Measurements from ENCODE around the gene TMEM235.

The TMEM235 gene

DNA sequence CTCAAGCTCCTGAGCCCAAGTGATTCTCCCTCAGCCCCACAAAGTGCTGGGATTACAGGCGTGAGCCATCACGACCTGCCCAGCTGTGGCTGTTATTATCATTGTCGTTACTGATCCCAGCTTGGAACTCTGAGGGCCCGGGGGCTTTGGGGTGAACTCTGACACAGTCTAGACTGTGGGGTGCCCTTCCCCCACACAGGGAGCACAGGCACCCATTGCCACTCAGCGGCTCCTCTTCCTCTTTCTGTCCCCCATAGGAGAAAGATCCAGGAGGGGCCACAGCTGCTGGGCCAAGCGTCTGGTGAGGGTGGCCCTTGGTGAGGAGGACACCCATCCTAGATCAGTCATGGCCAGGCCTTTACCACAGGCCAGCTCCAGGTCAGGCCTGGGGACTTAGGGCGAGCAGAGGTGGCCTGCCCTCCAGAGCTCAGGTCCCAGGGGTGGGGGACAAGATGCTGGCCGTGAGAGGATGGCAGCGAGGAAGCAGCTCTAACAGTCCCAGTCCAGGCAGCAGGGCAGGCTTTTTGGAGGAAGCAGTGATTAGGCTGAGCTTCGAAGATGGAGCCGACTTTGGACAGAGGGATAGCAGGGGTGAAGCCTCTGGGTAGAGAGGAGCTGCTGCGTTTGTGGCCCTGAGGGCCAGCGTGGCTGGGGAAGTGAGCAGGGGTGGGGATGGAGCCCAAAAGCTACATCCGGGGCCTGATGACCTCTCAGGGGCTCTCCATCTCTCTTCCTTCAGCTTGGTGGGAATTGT, 24.7 kb downstream of the TMEM235 start:
- DNase-seq = no peak

DNA sequence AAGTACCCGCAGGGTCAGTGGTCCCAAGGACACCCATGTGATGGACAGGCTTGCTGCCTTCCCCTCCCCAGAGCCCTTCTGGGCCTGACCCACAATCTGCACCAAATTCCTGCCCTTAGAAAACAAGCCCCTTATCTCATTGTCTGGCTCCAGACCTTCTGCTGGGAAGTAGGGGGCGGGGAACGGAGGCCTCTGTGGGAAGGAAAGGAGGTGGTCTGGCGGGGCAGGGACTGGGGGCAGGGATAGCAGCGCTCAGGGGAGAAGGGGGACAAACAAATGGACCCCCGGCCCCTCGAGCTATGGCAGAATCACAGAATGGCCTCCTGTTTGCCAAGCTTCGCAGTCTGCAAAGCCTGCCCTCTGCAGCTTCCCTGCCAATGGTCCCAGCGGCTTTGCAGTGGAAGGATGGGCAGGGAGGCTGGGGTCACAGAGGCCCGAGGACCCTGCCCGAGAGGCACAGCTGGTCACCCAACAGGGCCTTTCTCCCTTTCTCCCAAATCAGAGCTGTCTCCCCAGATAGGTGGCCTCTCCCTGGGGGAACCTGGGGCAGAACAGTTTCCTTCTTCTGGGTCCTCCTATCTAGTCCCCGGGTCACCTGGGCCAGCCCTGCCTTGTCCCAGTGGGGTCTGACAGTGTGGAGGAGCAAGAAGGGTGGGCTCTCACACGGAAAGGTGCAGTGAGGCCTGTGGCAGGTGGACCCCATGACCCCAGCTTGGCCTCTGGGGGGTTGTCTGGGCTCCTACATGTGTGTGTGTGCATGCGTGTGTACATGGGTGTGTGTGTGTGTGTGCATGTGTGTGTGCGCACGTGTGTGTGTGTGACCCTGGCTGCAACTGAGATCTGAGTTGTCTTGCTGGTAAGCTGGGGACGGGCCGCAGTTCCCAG, 25.5 kb downstream of the TMEM235 start:
- no peak for DNase-seq

GRCh38 chr17:78257810-78258322, 26.4 kb downstream of the TMEM235 start:
- DNase-seq = peak; percentile 44

DNA sequence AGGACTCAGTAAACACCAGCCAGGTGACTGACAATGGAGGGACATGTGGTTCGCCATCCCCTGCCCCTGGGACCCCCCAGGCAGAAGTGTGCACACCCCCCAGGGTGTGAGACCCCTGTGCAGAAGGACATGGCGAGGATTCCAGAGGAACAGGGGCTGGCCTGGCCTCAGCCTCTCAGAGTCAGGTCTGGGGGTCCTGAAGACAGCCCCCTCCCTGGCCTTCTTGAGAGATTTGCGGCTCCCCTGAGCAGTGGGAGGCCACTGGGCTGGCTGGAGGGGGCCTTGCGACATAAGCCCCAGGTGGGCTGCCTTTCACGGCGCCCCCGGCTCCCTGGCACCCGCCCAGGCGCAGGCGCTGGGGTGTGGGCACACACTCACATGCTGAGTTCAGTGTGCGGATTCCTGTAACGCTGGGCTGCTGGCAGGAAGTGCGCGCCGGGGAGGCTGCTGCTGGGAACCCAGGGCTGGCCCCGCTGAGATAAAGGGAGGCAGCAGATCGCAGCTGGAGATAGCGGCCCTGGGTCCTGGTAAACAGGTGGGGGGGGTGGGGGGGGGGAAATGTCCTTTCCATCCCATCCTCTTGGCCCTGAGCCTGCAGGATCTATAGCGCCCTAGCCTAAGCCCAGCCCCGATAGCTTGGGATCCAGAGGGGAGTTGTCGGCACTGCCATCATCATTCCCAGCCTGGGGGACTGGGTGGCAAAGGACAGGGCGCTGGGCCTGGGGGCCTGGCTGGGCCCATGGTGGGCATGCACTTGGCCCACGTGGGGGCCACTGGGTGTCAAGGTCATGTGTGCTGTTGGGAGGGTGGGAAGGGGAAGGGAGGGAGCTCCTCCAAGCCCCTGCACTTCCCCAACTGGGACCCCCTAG, 27.1 kb downstream of the TMEM235 start:
- peak; percentile 80 for DNase-seq

- no peak for DNase-seq
Measured at GRCh38 chr17:78259192-78259554, 27.7 kb downstream of the TMEM235 start.

DNA sequence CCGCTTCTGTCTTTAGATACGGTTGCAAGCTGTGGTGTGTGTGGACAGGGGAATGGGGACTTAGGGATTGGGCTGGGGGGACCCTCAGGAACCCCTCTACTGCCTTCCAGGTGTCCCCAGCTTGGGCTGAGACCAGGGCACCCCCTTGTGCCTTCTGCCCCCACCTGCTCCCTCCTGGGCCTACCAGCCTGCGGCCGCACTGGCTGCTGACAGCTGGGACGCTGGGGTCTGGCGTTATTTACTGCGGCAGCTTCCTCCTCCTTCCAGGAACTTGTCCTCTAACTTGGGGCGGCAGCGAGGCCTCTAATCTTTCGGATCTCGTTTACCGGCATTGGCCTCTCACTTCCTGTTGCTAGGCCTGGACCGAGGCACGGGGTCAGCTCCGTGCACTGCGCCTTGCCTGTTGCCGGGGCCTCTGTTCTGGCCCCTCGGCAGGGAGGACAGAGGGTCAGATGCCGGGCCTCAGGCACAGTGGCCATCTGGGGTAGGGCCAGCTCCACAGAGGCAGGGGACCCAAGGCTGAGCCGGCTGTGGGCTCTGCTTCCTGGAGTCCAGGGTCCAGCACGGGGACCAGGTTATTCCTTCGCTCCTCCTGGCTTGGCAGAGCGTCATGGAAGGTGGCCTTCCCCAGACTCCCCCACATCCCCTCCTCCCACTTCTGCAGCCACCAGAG, 31.8 kb downstream of the TMEM235 start:
- peak; percentile 35 for DNase-seq

GRCh38 chr17:78263736-78264340, 32.4 kb downstream of the TMEM235 start:
- no peak for DNase-seq

DNA sequence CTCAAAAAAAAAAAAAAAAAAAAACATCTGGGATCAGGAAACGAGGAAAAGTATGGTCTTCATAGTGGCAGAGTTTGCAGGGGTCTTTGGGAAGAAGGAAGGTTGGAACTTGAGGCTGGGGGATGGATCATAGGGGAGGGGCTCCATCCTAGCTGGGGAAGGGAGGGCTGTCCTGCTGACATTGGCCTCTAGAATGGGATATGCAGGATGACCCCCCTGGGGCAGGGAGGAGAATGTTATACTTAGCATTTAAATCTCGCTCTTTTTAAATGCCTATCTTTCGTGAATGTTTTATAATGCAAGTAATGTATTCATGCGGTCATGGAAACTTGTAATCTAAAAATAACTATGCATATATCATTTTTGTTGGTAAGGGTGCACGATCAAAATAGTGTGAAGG, 33.2 kb downstream of the TMEM235 start:
- DNase-seq = no peak

GRCh38 chr17:78265121-78265520, 33.7 kb downstream of the TMEM235 start:
- DNase-seq = no peak

- no peak for DNase-seq
Measured at GRCh38 chr17:78266231-78266631, 34.8 kb downstream of the TMEM235 start.

DNA sequence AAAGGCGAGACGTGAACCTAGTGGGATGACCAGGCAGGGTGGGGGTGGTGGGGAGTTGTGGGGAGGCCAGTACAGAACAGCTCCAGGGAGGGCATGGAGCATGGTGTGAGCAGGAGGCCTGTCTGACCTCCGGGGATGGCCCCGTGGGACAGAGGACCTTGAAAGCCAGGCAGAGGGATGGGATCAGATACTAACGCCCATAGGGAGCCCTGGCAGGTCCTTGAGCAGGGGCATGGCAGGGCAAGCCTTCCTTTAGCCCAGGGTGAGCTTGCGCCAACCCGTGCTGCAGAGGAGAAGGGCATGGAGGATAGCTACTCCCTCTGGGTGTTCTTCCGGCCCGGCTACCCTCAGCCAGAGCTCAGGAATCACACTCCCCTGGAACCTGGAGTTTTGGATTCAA, 35.3 kb downstream of the TMEM235 start:
- DNase-seq = no peak

DNA sequence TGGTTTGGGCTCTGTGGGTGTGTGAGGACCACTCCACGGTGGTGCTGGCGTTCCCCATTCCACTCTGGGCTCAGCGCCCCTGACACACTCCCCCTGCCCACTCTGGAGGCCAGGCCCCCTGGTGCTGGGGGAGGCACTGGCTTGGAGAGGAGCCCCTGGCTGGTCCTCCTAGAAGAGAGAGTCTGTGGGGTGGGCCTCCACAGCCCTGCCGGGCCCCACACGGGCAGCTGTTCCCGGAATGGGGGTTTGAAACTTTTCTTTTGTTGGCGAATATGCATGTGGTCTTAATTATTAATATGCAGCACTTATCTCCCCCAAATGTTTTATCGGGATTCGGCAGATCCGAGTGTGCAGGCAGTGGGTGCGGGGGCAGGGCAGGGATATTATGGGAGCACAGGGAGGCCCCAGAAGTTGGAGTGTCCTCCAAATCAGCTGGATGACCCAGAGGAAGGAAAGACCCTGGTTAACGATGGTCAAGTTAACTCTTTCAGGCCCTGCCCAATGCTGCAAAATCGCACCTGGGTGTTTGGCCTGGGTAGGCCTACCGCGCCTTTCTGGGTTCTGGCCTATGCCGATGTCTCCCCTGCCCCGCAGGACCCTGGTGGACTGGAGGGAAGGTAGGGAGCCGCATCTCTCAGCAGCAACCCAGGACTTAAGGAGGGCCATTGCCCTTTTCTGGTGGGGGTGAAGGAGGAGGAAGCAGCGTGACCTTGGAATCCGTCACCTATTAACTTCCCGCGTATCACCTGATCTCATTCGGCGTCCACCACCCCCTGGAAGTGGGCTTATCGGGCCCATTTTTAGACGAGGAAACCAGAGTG, 36.0 kb downstream of the TMEM235 start:
- DNase-seq = no peak

- DNase-seq = no peak
Measured at GRCh38 chr17:78268191-78268874, 36.9 kb downstream of the TMEM235 start.

DNA sequence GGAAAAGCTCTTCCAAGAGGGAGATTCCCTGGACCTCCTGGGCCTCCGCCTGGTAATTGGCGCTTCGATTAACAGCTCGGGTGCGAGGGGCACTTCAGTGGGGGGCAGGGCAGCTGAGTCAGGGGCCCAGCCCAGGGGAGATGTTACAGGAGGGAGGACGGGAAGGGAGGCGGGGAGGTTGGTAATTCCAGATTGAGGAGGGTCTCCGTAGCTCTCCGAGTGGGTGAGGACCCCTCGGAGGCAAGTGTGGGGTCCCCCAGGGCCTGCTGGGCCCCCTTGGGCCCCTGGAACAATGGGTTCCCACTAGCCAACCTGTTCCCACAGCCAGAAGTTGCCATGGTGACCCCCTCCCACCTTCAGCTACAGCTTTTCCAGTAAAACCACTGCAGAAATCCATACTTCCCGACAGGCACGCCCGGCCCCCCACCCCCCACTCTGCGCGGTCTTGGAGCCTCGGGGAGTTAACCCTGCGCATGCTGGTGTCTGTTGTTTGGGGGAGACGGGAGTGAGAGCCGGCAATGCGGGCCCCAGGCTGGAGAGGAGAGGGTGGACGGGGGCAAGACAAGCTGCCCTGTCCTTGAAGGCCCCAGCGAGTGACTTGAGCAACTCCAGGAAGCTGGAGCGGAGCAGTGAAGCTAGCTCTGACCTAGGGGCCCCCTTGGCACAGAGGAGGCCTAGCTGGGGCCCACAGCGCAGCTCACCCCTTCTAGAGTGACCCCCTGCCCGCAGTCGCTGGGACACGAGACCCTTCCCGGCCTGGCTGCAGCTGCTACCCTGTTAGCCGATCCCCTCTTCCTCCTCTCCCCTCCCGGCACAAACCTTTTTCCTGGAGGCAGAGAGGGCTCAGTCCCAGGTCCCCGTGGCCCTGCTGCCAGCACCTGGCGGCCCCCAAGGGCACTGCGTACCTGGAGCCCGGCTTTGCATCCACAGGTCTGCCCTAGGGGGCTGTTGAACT, 37.8 kb downstream of the TMEM235 start:
- DNase-seq = no peak

DNA sequence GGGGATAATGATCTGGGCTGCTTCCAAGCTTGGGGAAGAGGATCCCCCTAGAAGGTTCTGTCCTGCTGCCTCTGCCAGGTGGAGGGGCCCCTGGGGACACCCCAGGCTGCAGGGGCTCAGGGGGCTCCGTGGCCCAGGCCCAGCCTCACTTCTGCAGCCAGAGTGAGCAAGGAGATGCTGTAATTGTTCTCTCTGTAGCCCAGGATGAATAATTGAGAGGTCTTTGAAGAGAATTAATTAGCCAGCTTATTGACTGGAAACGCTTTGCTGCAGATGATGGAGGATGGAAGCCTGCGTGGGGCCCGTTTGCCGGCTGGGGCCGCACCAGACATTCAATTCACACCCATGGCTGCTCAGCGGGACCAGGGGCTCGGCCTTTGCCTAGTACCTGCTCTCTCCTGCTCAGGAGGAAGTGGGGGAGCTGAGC, 38.5 kb downstream of the TMEM235 start:
- no peak for DNase-seq

DNA sequence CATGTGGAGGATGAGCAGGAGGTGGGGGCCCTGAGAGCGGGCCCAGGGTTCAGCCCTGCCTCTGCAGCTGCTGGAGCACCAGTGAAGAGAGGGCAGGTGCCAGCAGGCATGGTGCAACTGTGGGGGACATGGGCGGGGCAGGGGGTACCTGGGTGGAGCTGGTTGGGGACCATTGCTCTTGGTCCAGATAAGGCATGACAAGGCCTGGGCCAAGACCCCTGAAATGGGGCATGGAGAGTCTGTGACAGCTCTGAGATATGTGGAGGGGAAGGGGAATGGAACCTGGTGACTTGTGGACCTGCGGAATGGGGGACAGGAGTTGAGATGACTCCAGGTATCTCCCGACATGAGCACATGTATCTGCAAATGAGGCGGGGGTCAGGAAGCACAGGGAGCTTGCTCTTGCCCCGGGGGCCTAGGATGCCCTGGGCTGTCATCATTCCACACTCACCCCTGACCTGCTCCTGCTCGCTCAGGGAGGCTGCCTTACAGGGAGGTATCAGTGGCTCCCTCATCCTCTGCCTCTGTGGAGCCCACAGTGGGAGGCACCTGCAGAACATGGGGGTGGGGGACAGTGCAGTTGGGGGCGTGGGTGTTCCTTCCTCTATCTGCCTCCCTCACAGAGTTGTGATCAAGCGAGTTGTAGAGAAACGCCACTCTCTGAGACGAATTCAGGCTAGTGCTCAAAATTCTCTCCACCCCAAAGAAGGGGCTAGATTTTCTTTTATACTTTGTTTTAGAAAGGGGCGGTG, 40.2 kb downstream of the TMEM235 start:
- no peak for DNase-seq

DNA sequence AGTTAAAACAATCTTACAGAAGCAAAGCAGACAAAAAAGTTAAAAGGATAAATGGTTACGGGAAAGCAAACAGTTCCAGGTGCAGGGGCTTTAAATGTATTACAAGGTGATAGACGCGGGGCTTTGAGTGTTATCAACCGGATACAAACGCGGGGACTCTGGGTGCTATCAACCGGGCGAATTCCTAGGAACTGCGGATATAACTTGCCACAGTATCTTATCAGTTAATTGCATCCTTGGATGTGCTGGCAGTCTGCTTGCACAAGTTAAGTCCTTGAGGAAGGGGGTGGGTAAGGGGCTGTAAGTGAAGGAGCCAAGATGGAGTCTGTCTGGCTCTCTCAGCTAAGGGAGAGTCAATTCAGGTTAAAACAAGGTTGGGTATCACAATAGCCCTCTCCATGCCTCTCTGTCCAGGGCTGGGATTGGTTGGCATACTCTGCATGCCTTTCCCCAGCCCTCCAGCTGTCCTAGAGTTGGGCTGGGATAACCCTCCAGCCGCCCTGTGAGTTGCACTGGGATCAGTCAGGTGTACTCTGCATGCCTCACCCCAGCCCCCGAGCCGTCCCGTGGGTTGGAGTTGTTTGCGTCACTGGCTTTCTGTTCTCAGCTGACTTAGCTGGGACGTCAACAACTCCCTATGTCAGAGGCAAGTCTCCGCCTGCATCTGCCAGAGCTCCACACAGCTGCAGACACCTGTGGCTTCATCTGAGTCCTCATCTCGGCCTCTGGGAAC, 40.9 kb downstream of the TMEM235 start:
- peak; percentile 80 for DNase-seq

GRCh38 chr17:78272914-78273258, 41.5 kb downstream of the TMEM235 start:
- DNase-seq = no peak

Data from CD4-positive, alpha-beta T cell treated with Interleukin-15 for 1 hour (primary cell).